ENCODE data around the gene DHRS2. TPM values are rescaled to one million over a fixed set of nuclear protein-coding genes. Genes with fewer than 3 reads are reported as not detected.

Gene DHRS2
- total and polyA plus RNA-seq, 2 of the 13 experiments (the other 11 are each of a cell fraction or from before 2014, with no cell fraction given) = 1,621 to 3,021 TPM

DNA sequence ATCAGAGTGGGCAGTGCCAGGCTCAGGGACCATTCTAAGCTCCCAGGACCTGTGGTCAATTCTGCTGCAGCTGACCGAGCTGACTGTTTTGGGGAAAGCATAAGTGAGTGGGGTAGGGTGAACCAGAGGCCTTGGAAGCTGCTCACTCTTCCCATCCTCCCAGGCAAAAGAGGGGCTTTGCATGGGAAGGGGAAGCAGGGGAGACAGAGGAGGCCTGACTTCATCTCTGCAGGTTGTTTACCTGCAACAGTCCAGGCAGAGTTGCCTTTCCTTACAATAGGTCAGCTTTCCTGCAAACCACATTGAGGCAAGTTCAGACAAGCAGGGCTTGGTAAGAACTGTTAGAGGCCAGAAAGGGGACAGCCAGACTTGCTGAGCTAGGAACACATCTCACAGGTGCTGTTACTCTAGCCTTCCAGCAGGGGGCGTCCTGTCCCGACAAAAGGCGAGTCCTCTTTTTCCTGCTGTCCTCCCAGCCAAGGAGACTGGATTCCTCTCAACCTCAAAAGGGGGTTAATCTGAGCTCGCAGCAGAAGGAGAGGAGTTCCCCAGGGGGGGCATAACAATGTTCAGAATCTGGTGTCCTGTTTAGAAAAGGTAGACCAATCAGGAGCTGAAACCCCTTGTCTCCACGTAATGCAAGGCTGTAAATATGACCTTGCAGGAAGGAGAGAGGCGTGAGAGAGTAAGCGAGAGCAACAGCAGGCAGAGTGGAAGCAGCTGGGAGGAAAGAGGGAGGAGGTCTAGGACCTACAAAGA lies 4.3 kb upstream of the DHRS2 start (continued):
- TF ChIP-seq KDM1A (CRISPR knock-in tag; IDR thresholded peaks at IDR 0.05) (peak; percentile 79; the same call in 1 of the 2 replicates), ZNF605 (CRISPR knock-in tag; IDR thresholded peaks at IDR 0.05) (no peak), RORA (CRISPR knock-in tag; IDR thresholded peaks at IDR 0.05) (no peak), ZBTB7B (CRISPR knock-in tag; IDR thresholded peaks at IDR 0.05) (peak; percentile 87), ZNF180 (CRISPR knock-in tag; IDR thresholded peaks at IDR 0.05; ENCODE audit: borderline replicate concordance, low read depth) (no peak), PITX1 (CRISPR knock-in tag; IDR thresholded peaks at IDR 0.05) (peak; percentile 74; the same call in 1 of the 2 replicates), HMGXB4 (CRISPR knock-in tag; IDR thresholded peaks at IDR 0.05; ENCODE audit: borderline replicate concordance in 1 of 2, low read depth in 1 of 2) (peak; percentile 99), ZNF282 (IDR thresholded peaks at IDR 0.05; ENCODE audit: partially characterized antibody) (no peak), NR2F1 (CRISPR knock-in tag; IDR thresholded peaks at IDR 0.05) (no peak), RBFOX2 (IDR thresholded peaks at IDR 0.05; ENCODE audit: low read depth, low read length) (no peak), ZNF260 (CRISPR knock-in tag; IDR thresholded peaks at IDR 0.05; ENCODE audit: borderline replicate concordance, low read depth) (no peak), ZNF136 (CRISPR knock-in tag; IDR thresholded peaks at IDR 0.05; ENCODE audit: low read depth) (peak; percentile 52; the same call in 1 of the 2 replicates), ZKSCAN8 (CRISPR knock-in tag; IDR thresholded peaks at IDR 0.05; ENCODE audit: borderline replicate concordance) (peak; percentile 89; the same call in 1 of the 2 replicates), BORCS8-MEF2B (CRISPR knock-in tag; IDR thresholded peaks at IDR 0.05) (peak; percentile 85), EEA1 (CRISPR knock-in tag; IDR thresholded peaks at IDR 0.05; ENCODE audit: borderline replicate concordance) (peak; percentile 95; the same call in 1 of the 2 replicates), GABPB1 (CRISPR knock-in tag; IDR thresholded peaks at IDR 0.05) (peak; percentile 53; the same call in 1 of the 2 replicates), MLLT10 (CRISPR knock-in tag; IDR thresholded peaks at IDR 0.05) (no peak), JDP2 (CRISPR knock-in tag; IDR thresholded peaks at IDR 0.05; ENCODE audit: borderline replicate concordance) (no peak), CBX1 (IDR thresholded peaks at IDR 0.05; ENCODE audit: low read depth) (no peak), NFYC (CRISPR knock-in tag; IDR thresholded peaks at IDR 0.05) (peak; percentile 62), ZNF878 (CRISPR knock-in tag; IDR thresholded peaks at IDR 0.05) (no peak)
- TF ChIP-seq, protein P1, sequence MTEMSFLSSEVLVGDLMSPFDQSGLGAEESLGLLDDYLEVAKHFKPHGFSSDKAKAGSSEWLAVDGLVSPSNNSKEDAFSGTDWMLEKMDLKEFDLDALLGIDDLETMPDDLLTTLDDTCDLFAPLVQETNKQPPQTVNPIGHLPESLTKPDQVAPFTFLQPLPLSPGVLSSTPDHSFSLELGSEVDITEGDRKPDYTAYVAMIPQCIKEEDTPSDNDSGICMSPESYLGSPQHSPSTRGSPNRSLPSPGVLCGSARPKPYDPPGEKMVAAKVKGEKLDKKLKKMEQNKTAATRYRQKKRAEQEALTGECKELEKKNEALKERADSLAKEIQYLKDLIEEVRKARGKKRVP (CRISPR knock-in tag; IDR thresholded peaks at IDR 0.05) = no peak
- TF ChIP-seq, protein P2, sequence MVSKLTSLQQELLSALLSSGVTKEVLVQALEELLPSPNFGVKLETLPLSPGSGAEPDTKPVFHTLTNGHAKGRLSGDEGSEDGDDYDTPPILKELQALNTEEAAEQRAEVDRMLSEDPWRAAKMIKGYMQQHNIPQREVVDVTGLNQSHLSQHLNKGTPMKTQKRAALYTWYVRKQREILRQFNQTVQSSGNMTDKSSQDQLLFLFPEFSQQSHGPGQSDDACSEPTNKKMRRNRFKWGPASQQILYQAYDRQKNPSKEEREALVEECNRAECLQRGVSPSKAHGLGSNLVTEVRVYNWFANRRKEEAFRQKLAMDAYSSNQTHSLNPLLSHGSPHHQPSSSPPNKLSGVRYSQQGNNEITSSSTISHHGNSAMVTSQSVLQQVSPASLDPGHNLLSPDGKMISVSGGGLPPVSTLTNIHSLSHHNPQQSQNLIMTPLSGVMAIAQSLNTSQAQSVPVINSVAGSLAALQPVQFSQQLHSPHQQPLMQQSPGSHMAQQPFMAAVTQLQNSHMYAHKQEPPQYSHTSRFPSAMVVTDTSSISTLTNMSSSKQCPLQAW (CRISPR knock-in tag; IDR thresholded peaks at IDR 0.05) = no peak
- TF ChIP-seq, protein P3, sequence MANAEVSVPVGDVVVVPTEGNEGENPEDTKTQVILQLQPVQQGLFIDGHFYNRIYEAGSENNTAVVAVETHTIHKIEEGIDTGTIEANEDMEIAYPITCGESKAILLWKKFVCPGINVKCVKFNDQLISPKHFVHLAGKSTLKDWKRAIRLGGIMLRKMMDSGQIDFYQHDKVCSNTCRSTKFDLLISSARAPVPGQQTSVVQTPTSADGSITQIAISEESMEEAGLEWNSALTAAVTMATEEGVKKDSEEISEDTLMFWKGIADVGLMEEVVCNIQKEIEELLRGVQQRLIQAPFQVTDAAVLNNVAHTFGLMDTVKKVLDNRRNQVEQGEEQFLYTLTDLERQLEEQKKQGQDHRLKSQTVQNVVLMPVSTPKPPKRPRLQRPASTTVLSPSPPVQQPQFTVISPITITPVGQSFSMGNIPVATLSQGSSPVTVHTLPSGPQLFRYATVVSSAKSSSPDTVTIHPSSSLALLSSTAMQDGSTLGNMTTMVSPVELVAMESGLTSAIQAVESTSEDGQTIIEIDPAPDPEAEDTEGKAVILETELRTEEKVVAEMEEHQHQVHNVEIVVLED (CRISPR knock-in tag; IDR thresholded peaks at IDR 0.05; ENCODE audit: borderline replicate concordance) = peak; percentile 54

Data from HepG2 (cell line).